GM19351 (cell line): Measurements from ENCODE around the gene OR8U1.
"Not testable (repeated sequence)": the region's sequence is repeated elsewhere in the genome, so short reads cannot be mapped to it uniquely, and the experiment has no call there.

Source experiments
- ATAC-seq: cut with Tn5 transposase; IDR thresholded peaks from one replicate; pipeline ENCODE4 v1.9.1; 2021; ENCODE audit warnings: mild to moderate bottlenecking, moderate library complexity; ENCODE audit not compliant: unreplicated experiment

The OR8U1 gene

DNA sequence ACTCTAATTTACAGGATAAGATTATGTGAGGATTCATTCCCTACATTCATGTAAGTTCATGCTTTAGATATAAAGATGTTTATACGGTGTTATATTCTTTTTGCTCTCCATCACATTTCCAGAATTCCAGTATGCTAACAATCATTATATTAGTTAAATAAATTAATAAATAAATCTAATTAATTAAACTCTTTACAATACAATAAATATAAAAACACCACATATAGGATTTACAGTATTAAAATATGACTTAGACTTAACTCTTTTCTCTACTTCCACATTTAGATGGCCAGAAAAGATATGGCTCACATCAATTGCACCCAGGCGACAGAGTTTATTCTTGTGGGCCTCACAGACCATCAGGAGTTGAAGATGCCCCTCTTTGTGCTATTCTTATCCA lies at the start of gene OR8U1:
Gene OR8U1, plus strand, starts transcription at position 301 of the 400 bp plus-strand sequence. Its CDS starts 0 bp downstream, at position 301.
- no peak for ATAC-seq

DNA sequence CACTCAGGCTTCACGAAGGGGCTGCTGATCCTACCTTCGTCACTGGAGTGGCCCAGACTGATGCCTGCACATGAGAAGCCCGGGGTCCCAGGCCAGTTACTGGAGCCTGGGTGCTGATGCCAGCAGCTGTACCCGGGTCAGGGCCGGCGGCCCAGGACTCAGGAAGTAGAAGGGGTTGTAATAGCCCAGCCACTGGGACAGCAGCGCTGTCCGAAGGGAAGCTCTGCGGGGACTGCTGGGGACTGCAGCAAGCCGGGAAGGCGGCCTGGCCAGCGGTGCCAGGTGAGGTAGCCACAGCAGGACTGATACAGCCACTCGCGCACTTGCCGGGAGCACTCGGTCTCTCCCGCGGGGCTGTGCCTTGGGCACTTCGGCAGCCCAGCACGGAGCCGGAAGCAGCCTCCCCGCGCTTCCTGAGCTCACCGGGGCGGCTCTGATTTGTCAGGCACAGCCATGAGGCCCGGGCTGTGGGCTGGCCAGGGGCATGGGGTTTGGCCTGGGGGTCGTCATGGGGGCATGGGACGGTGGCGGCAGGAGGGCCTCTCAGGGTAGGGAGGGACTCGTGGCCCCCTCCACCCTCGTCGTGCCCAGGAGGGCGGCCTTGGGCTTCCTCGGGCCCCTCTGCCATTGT lies 43.4 kb upstream of the OR8U1 start:
- no peak for ATAC-seq

DNA sequence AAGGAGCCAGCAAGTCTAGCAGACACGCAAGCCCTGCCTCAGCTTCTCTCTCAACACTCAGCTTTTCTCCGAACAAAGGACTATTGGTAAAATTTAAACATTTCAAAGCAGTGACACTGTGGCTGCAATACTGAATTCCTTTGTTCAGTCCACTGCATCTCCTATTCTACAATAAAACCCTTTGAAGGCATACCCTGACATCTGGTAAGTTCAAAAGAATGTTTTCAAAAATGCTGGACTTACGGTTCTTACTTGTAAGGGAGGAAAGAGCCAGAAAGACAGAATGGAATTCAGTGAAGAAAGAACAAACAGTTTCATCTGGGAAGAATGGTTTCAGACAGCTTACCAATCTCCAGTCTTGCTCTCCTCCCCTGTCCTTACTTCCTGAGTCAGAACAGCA lies 42.3 kb upstream of the OR8U1 start:
- no peak for ATAC-seq

DNA sequence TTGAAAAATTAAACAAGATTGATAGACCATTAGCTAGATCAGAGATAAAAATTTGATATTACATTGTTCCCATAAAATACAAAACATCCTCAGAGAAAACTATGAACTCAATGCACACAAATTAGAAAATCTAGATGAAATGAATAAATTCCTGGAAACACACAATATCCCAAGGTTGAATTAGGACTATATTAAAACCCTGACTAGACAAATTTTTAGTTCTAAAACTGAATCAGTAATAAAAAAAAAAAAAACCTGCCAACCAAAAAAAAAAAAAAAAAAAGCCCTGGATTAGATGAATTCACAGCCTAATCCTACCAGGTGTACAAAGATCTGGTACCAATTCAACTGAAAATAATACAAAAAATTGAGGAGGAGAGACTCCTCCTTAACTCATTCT lies 35.1 kb upstream of the OR8U1 start:
- ATAC-seq = no peak

DNA sequence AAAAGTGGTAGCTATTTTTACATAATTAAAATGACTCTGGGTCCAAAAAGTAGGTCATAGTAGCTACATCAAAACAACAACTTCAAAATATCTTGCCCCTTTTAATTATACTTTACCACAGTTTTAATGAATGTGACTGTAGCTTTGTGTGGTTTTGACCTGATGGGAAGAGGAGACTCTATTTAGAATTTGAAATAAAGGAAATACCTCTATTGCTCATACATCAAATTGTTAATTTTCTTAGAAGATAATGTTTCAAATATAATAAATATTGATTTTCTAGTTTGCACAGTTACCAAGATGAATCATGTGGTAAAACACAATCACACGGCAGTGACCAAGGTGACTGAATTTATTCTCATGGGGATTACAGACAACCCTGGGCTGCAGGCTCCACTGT lies 29.7 kb upstream of the OR8U1 start, which contains the start of gene OR8K1:
Gene OR8K1, plus strand, starts transcription at position 301 of the 400 bp plus-strand sequence. Its CDS starts 0 bp downstream, at position 301.
- no peak for ATAC-seq

DNA sequence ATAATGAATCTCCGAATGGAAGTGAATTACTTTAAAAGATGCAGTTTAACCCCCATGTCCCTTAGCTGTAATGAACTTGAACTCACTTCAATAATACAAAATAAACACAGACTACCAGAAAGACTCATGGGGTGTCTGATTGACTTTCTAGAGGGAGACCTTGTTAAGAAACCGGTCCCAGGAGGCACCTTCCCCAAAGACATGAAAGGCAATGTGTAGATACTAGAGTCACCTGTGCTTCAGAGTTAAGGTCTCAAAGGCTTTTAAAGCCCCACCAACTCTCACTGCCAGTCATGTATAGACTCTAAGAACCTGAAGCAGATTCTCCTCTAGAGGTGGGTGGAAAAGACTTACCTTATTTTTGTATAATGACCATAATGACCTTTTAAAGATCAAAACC lies 21.4 kb upstream of the OR8U1 start, which contains the start of gene OR8J1:
Gene OR8J1, plus strand, starts transcription at position 301 of the 400 bp plus-strand sequence. CDS start 5,956 bp downstream, outside the sequence.
- ATAC-seq = no peak

DNA sequence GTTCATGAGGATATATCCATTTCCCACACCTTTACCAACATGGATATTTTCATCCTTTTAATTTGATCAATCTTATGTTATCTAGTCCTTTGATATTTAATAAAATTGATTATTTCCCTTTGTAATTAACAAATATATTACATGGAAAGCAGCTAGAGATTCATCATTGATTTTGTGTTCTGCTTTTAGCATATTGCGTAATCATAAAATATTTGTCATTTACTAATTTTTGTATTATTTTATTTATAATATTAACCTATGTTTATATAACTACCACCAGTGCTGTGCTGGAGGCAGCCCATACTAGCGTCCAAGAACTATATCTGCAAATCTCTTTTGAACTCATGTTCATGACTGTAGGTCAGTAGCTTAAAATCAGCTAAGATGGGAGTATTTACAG lies 4.7 kb downstream of the OR8U1 start:
- no peak for ATAC-seq

DNA sequence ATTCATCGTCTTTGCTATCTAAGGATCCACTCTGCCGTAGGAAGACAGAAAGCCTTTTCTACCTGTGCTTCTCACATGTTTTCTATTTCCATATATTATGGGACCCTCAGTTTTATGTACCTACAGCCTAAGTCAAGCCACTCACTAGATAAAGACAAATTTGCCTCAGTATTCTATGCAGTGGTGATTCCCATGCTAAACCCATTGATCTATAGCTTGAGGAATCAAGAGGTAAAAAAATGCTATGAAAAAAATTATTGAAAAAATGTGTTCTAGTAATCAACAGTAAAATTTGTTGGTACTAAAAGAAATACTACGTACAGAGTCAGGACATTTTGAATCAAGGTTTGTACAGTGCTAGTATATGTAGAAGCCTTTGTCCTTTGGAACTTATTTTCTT lies 19.0 kb downstream of the OR8U1 start:
- no peak for ATAC-seq

DNA sequence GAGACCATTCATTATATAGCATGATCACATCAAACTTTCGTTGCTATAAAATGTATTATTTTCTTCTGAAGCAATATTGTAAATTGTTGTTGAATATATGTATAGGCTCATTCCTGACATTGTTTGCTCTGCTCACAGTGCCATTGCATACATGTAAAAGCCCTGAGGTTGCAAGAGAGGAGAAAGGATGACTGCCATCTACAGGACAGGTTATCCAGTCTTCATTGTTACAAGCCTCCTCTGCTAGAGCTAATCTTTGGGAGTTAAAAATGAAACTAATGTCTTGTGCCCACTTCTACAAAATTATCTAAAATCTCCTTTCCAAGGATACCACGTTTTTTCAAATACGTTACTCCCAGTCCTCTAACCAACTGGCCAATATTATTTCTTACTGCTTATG lies 20.6 kb downstream of the OR8U1 start:
- ATAC-seq = no peak

DNA sequence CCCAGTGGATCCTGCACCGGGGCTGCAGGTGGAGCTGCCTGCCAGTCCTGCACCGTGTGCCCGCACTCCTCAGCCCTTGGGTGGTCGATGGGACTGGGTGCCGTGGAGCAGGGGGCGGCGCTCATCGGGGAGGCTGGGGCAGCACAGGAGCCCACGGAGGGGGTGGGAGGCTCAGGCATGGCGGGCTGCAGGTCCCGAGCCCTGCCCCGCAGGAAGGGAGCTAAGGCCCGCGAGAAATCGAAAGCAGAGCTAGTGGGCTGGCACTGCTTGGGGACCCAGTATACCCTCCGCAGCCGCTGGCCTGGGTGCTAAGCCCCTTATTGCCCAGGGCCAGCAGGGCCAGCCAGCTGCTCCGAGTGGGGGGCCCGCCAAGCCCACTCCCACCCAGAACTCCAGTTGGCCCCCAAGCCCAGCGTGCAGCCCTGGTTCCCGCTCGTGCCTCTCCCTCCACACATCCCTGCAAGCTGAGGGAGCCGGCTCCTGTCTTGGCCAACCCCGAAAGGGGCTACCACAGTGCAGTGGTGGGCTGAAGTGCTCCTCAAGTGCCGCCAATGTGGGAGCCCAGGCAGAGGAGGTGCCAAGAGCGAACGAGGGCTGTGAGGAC lies 26.5 kb downstream of the OR8U1 start:
- not testable (repeated sequence) for ATAC-seq

DNA sequence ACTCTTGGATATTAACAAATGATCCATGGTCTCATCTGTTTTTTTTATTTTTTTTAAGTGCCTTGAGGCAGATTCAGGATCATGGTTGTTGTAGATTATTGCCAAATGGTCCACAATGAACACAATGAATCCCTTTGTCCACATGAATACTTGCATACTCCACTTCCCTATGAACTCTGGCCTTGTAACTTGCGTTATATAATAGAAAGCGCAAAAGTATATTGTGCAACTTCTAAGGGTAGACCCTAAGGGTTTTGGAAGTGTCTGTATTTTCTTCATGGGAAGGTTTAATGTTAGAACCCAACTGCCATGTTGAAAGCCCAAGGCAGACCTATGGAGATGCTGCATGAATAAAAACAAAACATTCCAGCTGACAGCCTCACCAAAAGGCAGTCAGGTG lies 29.0 kb downstream of the OR8U1 start:
- ATAC-seq = no peak

DNA sequence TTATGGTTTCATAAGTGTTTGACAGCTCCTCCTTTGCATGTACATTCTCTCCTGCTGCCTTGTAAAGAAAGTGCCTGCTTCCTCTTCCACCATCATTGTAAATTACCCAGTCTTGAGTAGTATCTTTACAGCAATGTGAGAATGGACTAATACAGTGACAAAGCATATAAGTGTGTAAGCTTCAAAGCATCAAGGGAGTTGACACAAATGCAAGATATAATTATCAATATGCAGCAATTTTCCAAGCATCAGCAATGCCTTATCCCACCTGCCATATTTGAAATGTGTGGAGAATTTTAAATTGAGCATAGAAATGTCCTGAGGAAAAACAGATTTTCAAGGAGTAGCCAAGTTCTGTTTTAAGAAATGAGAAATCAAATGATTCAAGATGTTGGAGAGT lies 35.4 kb downstream of the OR8U1 start:
- ATAC-seq = no peak

DNA sequence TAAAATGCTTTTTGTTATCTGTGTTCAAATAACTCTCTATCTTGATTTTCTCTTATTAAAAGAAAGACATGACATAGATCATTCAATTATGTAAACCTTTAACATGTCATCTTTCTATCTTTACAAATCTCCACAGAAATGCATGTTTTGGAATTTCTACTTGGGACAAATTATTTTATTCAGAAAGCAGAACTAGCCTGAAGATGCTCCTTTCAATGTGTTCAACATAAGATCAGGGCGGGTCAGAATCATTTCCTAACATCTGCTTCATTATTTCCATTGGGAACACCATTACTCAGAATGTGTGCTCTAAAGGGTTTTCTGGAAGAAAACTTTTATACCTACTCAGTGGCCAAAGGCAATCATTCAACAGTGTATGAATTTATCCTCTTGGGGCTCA lies 37.0 kb downstream of the OR8U1 start, which contains the start of gene OR5AL1:
Gene OR5AL1, plus strand, starts transcription at position 301 of the 400 bp plus-strand sequence.
- ATAC-seq = no peak
